ENCODE measurements around the gene RAB37.
A peak's percentile ranks its signal among the peaks of the same experiment; 100 is the strongest.

The RAB37 gene

DNA sequence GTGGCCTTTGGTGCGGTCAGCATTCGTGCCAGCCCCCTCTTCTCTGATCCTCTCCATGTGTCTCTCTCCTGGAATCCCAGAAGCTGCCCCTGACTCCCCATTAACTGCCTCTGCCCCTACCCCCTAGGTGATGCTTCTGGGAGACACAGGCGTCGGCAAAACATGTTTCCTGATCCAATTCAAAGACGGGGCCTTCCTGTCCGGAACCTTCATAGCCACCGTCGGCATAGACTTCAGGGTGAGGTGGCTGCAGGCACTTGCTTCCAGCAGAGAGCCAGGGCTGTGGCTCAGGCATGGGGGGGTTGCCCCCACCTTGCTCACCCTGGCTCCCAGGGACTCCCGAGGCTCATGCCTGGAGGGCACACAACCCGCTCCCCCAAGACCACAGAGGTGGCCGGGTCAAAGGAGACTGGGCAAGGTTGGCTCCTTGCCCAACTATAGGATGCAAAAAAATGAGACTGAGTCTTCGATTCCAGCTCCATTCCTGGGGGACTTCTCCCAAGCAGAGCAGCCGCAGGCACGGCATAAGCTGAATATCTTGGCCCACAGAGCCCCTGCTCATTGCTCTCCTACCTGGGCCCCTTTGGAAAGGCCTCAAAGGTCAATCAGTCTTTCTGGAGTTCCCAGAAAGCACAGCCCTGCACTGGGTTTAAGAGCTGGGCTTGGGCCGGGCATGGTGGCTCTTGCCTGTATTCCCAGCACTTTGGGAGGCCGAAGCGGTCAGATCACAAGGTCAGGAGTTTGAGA is 3.8 kb downstream of the RAB37 start:
- TF ChIP-seq, protein P1, sequence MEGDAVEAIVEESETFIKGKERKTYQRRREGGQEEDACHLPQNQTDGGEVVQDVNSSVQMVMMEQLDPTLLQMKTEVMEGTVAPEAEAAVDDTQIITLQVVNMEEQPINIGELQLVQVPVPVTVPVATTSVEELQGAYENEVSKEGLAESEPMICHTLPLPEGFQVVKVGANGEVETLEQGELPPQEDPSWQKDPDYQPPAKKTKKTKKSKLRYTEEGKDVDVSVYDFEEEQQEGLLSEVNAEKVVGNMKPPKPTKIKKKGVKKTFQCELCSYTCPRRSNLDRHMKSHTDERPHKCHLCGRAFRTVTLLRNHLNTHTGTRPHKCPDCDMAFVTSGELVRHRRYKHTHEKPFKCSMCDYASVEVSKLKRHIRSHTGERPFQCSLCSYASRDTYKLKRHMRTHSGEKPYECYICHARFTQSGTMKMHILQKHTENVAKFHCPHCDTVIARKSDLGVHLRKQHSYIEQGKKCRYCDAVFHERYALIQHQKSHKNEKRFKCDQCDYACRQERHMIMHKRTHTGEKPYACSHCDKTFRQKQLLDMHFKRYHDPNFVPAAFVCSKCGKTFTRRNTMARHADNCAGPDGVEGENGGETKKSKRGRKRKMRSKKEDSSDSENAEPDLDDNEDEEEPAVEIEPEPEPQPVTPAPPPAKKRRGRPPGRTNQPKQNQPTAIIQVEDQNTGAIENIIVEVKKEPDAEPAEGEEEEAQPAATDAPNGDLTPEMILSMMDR (IDR thresholded peaks at IDR 0.05; ENCODE audit: low read depth, low read length): no peak
- no peak for DNase-seq (ENCODE audit: extremely low read depth, low read depth)

DNA sequence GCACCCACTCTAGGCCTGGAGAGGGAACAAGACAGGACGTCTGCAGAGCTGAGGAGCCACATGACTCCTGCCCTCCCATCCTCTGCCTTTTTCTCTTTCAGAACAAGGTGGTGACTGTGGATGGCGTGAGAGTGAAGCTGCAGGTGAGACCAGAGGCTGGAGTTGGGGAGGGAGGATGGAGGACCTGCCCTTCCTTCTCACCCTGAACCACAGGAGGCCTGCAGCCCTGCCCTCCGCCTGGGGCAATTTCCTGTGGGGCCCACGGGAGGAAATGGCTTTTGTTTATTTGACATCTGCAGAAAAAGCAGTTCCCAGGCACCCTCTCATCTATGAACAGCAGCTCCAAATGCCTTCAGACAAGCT is 5.1 kb downstream of the RAB37 start:
- no peak for DNase-seq (ENCODE audit: extremely low read depth, low read depth)
- TF ChIP-seq, protein P1 (IDR thresholded peaks at IDR 0.05; ENCODE audit: low read depth, low read length): no peak

DNA sequence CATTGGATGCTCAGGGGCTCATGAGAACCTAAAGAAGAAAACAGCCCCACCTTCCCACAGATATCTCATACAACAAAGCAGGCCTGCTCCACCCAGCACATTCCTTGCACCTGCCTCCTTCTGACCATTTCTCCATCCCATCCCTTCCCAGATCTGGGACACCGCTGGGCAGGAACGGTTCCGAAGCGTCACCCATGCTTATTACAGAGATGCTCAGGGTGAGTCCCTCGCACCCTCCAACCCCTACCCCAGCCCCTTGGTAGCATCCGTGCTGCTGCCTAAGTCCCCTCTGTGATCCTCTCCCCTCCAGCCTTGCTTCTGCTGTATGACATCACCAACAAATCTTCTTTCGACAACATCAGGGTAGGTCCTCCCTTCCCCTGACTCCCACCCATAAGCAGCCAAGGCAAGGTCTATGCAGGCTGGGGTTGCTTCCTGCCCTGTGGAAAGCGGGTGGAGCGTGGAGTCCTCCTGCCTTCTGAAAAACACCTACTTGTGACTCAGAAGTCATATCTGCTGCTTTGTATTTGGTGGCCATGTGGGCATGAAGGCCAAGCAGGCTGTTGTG is 6.0 kb downstream of the RAB37 start:
- DNase-seq (ENCODE audit: extremely low read depth, low read depth): no peak
- TF ChIP-seq, protein P1 (IDR thresholded peaks at IDR 0.05; ENCODE audit: low read depth, low read length): no peak

DNA sequence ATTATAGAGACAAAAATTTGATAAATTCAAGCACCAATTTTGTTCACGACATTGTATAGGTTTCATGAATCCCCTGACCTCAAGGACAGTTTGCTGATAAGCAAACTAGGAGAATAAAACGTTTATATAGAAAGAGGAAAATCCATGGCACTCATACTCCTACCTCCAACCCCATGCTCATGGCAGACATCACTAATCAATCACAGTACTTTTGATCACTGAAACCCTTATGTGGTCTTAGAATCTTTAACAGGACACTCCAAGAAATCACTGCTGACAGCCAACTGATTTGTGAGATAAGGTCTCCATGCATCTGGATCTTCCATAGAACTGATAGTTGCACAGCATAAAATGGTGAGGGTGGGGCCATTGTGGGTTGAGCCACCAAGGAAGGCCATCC is 6.7 kb downstream of the RAB37 start:
- TF ChIP-seq, protein P1 (IDR thresholded peaks at IDR 0.05; ENCODE audit: low read depth, low read length): no peak
- DNase-seq (ENCODE audit: extremely low read depth, low read depth): no peak

DNA sequence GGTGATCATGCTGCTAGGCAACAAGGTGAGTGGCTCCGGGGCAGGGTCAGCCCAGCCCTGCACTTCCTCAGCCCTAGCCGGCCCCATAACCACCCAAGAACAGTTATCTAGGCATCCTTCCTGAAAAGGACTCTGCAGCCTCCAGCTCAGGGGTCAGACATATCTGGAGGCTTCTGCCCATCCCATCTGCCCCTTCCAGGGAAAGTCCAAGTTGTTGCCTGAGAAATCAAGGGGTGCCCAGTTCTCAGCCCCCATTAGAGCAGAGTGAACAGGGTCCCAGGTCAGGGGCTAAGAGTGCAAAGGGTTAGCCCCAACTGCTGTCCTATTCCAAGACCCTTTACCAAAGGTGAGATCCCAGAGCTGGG is 7.3 kb downstream of the RAB37 start:
- TF ChIP-seq, protein P1 (IDR thresholded peaks at IDR 0.05; ENCODE audit: low read depth, low read length): no peak
- no peak for DNase-seq (ENCODE audit: extremely low read depth, low read depth)

DNA sequence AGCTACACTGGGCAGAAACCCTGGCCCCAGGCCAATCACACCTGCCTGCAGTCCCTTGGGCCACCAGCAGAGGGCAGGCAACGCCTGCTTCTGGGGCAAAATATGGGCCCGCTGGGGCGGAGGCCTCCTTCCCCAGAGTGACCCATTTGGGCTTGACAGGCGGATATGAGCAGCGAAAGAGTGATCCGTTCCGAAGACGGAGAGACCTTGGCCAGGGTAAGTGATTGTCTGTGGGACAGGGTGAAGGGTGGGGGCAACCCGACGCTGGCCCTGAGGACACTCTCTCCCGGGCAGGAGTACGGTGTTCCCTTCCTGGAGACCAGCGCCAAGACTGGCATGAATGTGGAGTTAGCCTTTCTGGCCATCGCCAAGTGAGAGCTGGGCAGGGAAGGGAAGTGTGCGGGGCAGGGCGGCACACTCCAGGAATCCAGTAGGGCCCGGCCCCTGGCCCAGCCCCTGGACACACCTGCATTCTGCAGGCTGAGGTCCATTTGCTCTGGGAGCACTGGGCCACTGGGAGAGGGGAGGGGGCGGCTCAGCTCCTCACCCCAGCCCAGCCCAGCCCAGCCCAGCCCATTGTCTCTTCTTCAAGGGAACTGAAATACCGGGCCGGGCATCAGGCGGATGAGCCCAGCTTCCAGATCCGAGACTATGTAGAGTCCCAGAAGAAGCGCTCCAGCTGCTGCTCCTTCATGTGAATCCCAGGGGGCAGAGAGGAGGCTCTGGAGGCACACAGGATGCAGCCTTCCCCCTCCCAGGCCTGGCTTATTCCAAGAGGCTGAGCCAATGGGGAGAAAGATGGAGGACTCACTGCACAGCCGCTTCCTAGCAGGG is 7.9 kb downstream of the RAB37 start:
- peak; percentile 16 for DNase-seq (ENCODE audit: extremely low read depth, low read depth)

More for the DNA sequence above, 7.9 kb downstream of the RAB37 start:
- TF ChIP-seq, protein P1 (IDR thresholded peaks at IDR 0.05; ENCODE audit: low read depth, low read length): peak; percentile 100

Data from AG09319 (cell line).